ENCODE results near the gene ACP2.

GRCh38 chr11:47216121-47216798, 32.4 kb downstream of the ACP2 start:
- TF ChIP-seq SUZ12 (IDR thresholded peaks at IDR 0.05) (no peak), TARDBP (IDR thresholded peaks at IDR 0.05) (no peak), FOXK2 (IDR thresholded peaks at IDR 0.05) (no peak)
